Measurements from ENCODE around the gene RBM39.
"Not testable (repeated sequence)": the region's sequence is repeated elsewhere in the genome, so short reads cannot be mapped to it uniquely, and the experiment has no call there.

Gene RBM39

GRCh38 chr20:35767683-35768481 is 25.8 kb upstream of the RBM39 start:
- no peak overlapping the region for H3K4me3 ChIP-seq (ENCODE audit: control insufficient read depth, low read depth, low read length)
- no peak for DNase-seq (ENCODE audit: low read depth)
- TF ChIP-seq, protein P1, sequence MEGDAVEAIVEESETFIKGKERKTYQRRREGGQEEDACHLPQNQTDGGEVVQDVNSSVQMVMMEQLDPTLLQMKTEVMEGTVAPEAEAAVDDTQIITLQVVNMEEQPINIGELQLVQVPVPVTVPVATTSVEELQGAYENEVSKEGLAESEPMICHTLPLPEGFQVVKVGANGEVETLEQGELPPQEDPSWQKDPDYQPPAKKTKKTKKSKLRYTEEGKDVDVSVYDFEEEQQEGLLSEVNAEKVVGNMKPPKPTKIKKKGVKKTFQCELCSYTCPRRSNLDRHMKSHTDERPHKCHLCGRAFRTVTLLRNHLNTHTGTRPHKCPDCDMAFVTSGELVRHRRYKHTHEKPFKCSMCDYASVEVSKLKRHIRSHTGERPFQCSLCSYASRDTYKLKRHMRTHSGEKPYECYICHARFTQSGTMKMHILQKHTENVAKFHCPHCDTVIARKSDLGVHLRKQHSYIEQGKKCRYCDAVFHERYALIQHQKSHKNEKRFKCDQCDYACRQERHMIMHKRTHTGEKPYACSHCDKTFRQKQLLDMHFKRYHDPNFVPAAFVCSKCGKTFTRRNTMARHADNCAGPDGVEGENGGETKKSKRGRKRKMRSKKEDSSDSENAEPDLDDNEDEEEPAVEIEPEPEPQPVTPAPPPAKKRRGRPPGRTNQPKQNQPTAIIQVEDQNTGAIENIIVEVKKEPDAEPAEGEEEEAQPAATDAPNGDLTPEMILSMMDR (IDR thresholded peaks at IDR 0.05; ENCODE audit: control insufficient read depth, insufficient read depth, low read depth, low read length, missing control alignments) = no peak

DNA sequence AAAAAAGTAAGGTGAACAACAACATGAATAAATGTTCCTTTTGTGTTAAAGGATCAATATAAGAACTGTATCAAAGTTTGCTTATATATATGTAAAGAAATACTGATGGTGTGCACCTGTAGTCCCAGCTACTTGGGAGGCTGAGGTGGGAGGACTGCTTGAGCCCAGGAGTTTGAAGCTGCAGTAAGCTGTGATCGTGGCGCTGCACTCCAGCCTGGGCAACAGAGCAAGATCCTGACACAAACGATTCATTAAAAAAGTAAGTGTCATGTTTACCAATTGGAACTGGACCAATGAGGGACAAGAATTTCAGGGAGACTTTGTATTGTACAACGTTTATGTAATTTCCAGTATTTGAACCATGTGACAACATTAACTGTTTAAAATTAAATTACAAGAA is 24.8 kb upstream of the RBM39 start:
- TF ChIP-seq, protein P1 (IDR thresholded peaks at IDR 0.05; ENCODE audit: control insufficient read depth, insufficient read depth, low read depth, low read length, missing control alignments) = no peak

GRCh38 chr20:35764936-35765335 is 22.9 kb upstream of the RBM39 start:
- H3K4me3 ChIP-seq (ENCODE audit: control insufficient read depth, low read depth, low read length) = not testable (repeated sequence)

More for the DNA sequence above, 24.8 kb upstream of the RBM39 start:
- no peak overlapping the region for H3K4me3 ChIP-seq (ENCODE audit: control insufficient read depth, low read depth, low read length)
- DNase-seq (ENCODE audit: low read depth) = no peak

GRCh38 chr20:35762461-35762860 is 20.4 kb upstream of the RBM39 start:
- TF ChIP-seq, protein P1 (IDR thresholded peaks at IDR 0.05; ENCODE audit: control insufficient read depth, insufficient read depth, low read depth, low read length, missing control alignments) = no peak
- H3K4me3 ChIP-seq (ENCODE audit: control insufficient read depth, low read depth, low read length) = no peak overlapping the region
- DNase-seq (ENCODE audit: low read depth) = no peak

More at GRCh38 chr20:35764936-35765335, 22.9 kb upstream of the RBM39 start:
- DNase-seq (ENCODE audit: low read depth) = not testable (repeated sequence)

DNA sequence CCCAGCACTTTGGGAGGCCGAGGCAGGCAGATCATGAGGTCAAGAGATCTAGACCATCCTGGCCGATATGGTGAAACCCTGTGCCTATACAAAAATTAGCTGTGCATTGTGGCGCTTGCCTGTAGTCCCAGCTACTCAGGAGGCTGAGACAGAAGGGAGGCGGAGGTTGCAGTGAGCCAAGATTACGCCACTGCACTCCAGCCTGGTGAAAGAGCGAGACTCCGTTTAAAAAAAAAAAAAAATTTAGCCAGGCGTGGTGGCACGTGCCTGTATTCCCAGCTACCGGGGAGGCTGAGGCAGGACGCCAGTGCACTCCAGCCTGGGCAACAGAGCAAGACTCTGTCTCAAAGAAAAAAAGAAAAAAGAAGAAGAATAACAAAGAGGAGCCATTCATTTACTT is 19.5 kb upstream of the RBM39 start:
- DNase-seq (ENCODE audit: low read depth); H3K4me3 ChIP-seq (ENCODE audit: control insufficient read depth, low read depth, low read length): not testable (repeated sequence)

- DNase-seq (ENCODE audit: low read depth) = no peak
- no peak overlapping the region for H3K4me3 ChIP-seq (ENCODE audit: control insufficient read depth, low read depth, low read length)
- TF ChIP-seq, protein P1 (IDR thresholded peaks at IDR 0.05; ENCODE audit: control insufficient read depth, insufficient read depth, low read depth, low read length, missing control alignments) = no peak
Observed at GRCh38 chr20:35757098-35757705, 15.1 kb upstream of the RBM39 start.

DNA sequence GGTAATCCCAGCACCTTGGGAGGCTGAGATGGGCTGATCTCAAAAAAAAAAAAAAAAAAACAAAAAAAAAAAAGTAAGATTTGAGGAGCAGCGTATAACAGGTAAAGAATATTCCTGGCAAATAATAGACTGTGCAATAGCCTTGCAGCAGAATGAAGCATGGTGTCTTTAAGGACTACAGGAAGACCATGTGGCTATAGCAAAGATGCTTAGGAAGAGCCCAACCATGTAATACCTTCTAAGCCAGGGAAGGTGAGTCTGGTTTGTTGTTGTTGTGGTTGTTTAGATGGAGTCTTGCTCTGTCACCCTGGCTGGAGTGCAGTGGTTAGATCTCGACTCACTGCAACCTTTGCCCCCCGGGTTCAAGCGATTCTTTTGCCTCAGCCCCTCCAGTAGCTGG is 14.3 kb upstream of the RBM39 start:
- TF ChIP-seq, protein P1 (IDR thresholded peaks at IDR 0.05; ENCODE audit: control insufficient read depth, insufficient read depth, low read depth, low read length, missing control alignments) = no peak
- DNase-seq (ENCODE audit: low read depth) = no peak
- no peak overlapping the region for H3K4me3 ChIP-seq (ENCODE audit: control insufficient read depth, low read depth, low read length)

All from AG09309 (cell line).